Activated CD8-positive, alpha-beta memory T cell treated with anti-CD3 and anti-CD28 coated beads for 24 hours (primary cell): ENCODE results near the gene ALS2CL.
A peak's percentile ranks its signal among the peaks of the same experiment; 100 is the strongest.
"Not testable (repeated sequence)": the region's sequence is repeated elsewhere in the genome, so short reads cannot be mapped to it uniquely, and the experiment has no call there.

Source experiments
- DNase-seq: peaks from one replicate; pipeline ENCODE4 v3.0.0-alpha.2; 2020

Gene ALS2CL

GRCh38 chr3:46715507-46716175 is 22.2 kb upstream of the ALS2CL start:
- DNase-seq: peak; percentile 37

- DNase-seq: peak; percentile 47
These were observed 21.4 kb upstream of the ALS2CL start for GRCh38 chr3:46714728-46715506.

GRCh38 chr3:46713898-46714552 is 20.5 kb upstream of the ALS2CL start:
- DNase-seq: peak; percentile 66

- DNase-seq: peak; percentile 42
These were observed 19.8 kb upstream of the ALS2CL start for GRCh38 chr3:46713050-46713897.

- DNase-seq: peak; percentile 26
These were observed 18.9 kb upstream of the ALS2CL start for GRCh38 chr3:46712191-46713049.

GRCh38 chr3:46711760-46712159 is 18.3 kb upstream of the ALS2CL start:
- DNase-seq: no peak

- DNase-seq: peak; percentile 38
These were observed 17.8 kb upstream of the ALS2CL start for GRCh38 chr3:46711305-46711704.

- DNase-seq: peak; percentile 37
These were observed 17.3 kb upstream of the ALS2CL start for GRCh38 chr3:46710671-46711295.

- no peak for DNase-seq
These were observed 16.8 kb upstream of the ALS2CL start for GRCh38 chr3:46710229-46710628.

- peak; percentile 26 for DNase-seq
These were observed 16.2 kb upstream of the ALS2CL start for GRCh38 chr3:46709721-46710120.

GRCh38 chr3:46709157-46709654 is 15.7 kb upstream of the ALS2CL start:
- no peak for DNase-seq

- peak; percentile 44 for DNase-seq
These were observed 15.1 kb upstream of the ALS2CL start for GRCh38 chr3:46708401-46709156.

GRCh38 chr3:46707601-46708011 is 14.1 kb upstream of the ALS2CL start:
- DNase-seq: peak; percentile 47

GRCh38 chr3:46706771-46707582 is 13.5 kb upstream of the ALS2CL start:
- peak; percentile 49 for DNase-seq

GRCh38 chr3:46705751-46706552 is 12.5 kb upstream of the ALS2CL start:
- no peak for DNase-seq

GRCh38 chr3:46705022-46705530 is 11.6 kb upstream of the ALS2CL start:
- DNase-seq: peak; percentile 89

- DNase-seq: not testable (repeated sequence)
These were observed 10.9 kb upstream of the ALS2CL start for GRCh38 chr3:46704346-46704745.

GRCh38 chr3:46703013-46703520 is 9.6 kb upstream of the ALS2CL start:
- no peak for DNase-seq
